MM.1S (cell line): Measurements from ENCODE around the gene TEAD4.
A peak's percentile ranks its signal among the peaks of the same experiment; 100 is the strongest.

Source experiments
- DNase-seq: peaks from one replicate; pipeline ENCODE4 v3.0.0-alpha.2; 2015
- H2AFZ ChIP-seq: fragments of 300-600 bp; sonication (generic); 2 replicates; pipeline ENCODE4 v1.6.0; 2016; ENCODE audit warnings: antibody characterized with exemption, low read length
- H3F3A ChIP-seq: fragments of 300-600 bp; sonication (generic); 2 replicates; pipeline ENCODE4 v1.6.1; 2016; ENCODE audit warnings: mild to moderate bottlenecking, antibody characterized with exemption, low read length, moderate library complexity, mixed read lengths; ENCODE audit not compliant: insufficient read depth
- H3K27ac ChIP-seq: fragments of 300-600 bp; sonication (generic); 2 replicates; pipeline ENCODE4 v1.5.1; 2016; ENCODE audit warnings: mild to moderate bottlenecking, low read length
- H3K27me3 ChIP-seq: fragments of 300-600 bp; sonication (generic); replicated peaks from 2 replicates; pipeline ENCODE4 v1.6.0; 2016; ENCODE audit warnings: low read length; ENCODE audit not compliant: insufficient read depth
- H3K36me3 ChIP-seq: fragments of 300-600 bp; sonication (generic); replicated peaks from 2 replicates; pipeline ENCODE4 v1.6.1; 2016; ENCODE audit warnings: mild to moderate bottlenecking, low read length, mixed read lengths; ENCODE audit not compliant: insufficient read depth
- H3K4me1 ChIP-seq: fragments of 300-600 bp; sonication (generic); 2 replicates; pipeline ENCODE4 v1.6.1; 2016; ENCODE audit warnings: low read length, mixed read lengths
- H3K4me2 ChIP-seq: fragments of 300-600 bp; sonication (generic); 2 replicates; pipeline ENCODE4 v1.6.0; 2016; ENCODE audit warnings: low read depth, low read length
- H3K4me3 ChIP-seq: fragments of 300-600 bp; sonication (generic); 2 replicates; pipeline ENCODE4 v1.5.1; 2016; ENCODE audit warnings: low read length, mixed read lengths
- H3K79me2 ChIP-seq: fragments of 300-600 bp; sonication (generic); 2 replicates; pipeline ENCODE4 v1.6.1; 2016; ENCODE audit warnings: mixed run types, low read length, mixed read lengths
- H3K9ac ChIP-seq: fragments of 300-600 bp; sonication (generic); 2 replicates; pipeline ENCODE4 v1.6.1; 2016; ENCODE audit warnings: low read length, mixed read lengths
- H3K9me2 ChIP-seq: fragments of 300-600 bp; sonication (generic); replicated peaks from 2 replicates; pipeline ENCODE4 v1.6.1; 2016; ENCODE audit warnings: mild to moderate bottlenecking, low read length, mixed read lengths; ENCODE audit not compliant: insufficient read depth
- H3K9me3 ChIP-seq: fragments of 300-600 bp; sonication (generic); replicated peaks from 2 replicates; pipeline ENCODE4 v1.6.1; 2016; ENCODE audit warnings: mild to moderate bottlenecking, low read length, mixed read lengths; ENCODE audit not compliant: insufficient read depth
- H4K20me1 ChIP-seq: fragments of 300-600 bp; sonication (generic); 2 replicates; pipeline ENCODE4 v1.6.1; 2016; ENCODE audit warnings: mild to moderate bottlenecking, low read length, moderate library complexity, mixed read lengths; ENCODE audit not compliant: insufficient read depth
- EZH2 ChIP-seq: fragments of 300-600 bp; sonication (generic); optimal IDR thresholded peaks from 2 replicates; pipeline ENCODE3; 2017; ENCODE audit warnings: low read depth, mild to moderate bottlenecking, antibody characterized with exemption, low read length, mixed read lengths
- EZH2phosphoT487 ChIP-seq: fragments of 300-600 bp; sonication (generic); IDR thresholded peaks from 2 replicates; pipeline ENCODE4 v1.6.1; 2018; ENCODE audit warnings: antibody characterized with exemption, low read length
- TF ChIP-seq, protein P1 (sequence below): fragments of 300-600 bp; sonication (generic); IDR thresholded peaks from 2 replicates; pipeline ENCODE4 v1.5.1; 2016; ENCODE audit warnings: antibody characterized with exemption, low read length, mixed read lengths

Gene TEAD4

DNA sequence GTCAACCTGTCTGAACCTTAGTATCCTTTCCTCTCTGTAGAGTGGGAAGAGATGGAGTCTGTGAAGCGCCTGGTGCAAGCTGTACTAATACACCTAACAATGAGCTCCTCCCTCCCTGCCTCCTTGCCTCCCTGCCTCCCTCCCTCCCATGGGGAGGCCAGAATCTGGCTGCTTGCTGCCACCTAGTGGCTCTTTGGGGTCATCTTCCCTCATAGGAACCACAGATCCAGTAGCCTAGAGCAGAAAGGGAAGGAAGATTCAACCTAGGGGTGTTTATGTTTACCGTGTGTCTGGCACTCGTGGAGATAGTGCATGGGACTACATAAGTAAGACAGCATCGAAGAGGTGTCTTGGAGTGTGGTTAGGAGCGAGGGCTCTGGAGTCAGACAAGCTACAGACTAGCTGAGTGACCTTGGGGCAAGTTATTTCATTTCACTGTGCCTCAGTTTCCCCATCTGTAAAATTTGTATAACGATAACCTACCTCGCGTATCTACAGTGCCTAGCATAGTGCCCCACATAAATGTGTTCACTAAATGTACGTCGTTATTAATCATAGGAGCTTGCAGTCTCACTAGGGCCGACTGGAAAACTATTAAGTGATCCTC is 82.5 kb downstream of the TEAD4 start:
- Histone ChIP-seq H3F3A (no peaks in the 10 kb centered on the region), H4K20me1 (no peaks in the 10 kb centered on the region), H2AFZ (no peak overlapping the region), H3K27ac (no peak overlapping the region), H3K9me2 (no peaks in the 10 kb centered on the region), H3K4me2 (no peak overlapping the region), H3K79me2 (no peaks in the 10 kb centered on the region), H3K9ac (no peak overlapping the region), H3K36me3 (no peaks in the 10 kb centered on the region), H3K4me1 (no peaks in the 10 kb centered on the region), H3K4me3 (no peak overlapping the region), H3K9me3 (no peaks in the 10 kb centered on the region), H3K27me3 (no peaks in the 10 kb centered on the region)
- DNase-seq: peak; percentile 78
- TF ChIP-seq, protein P1, sequence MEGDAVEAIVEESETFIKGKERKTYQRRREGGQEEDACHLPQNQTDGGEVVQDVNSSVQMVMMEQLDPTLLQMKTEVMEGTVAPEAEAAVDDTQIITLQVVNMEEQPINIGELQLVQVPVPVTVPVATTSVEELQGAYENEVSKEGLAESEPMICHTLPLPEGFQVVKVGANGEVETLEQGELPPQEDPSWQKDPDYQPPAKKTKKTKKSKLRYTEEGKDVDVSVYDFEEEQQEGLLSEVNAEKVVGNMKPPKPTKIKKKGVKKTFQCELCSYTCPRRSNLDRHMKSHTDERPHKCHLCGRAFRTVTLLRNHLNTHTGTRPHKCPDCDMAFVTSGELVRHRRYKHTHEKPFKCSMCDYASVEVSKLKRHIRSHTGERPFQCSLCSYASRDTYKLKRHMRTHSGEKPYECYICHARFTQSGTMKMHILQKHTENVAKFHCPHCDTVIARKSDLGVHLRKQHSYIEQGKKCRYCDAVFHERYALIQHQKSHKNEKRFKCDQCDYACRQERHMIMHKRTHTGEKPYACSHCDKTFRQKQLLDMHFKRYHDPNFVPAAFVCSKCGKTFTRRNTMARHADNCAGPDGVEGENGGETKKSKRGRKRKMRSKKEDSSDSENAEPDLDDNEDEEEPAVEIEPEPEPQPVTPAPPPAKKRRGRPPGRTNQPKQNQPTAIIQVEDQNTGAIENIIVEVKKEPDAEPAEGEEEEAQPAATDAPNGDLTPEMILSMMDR: peak; percentile 88
- TF ChIP-seq EZH2phosphoT487: no peak

DNA sequence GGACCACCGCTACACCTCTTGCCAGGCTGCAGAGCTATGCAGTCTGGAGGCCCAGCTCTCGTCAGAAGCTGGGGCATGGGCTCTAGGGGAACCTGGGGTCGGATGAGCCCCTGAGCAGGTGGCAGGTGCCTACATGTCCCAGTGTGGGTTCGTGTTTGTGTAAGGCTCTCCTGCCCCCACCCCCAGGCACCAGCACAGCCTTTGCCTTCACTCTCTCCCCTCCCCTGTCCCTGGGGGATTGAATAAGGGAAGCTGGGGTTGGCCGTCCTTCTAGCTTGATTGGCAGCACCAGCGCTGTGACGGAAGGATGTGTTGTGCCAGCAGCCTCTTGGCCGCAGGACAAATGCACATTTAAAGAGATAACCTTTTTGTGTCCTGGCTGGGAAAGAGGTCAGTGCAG is 83.2 kb downstream of the TEAD4 start:
- H3K36me3 ChIP-seq: no peaks in the 10 kb centered on the region
- H3K27ac ChIP-seq: no peak overlapping the region
- no peak overlapping the region for H3K9ac ChIP-seq
- H4K20me1 ChIP-seq: no peaks in the 10 kb centered on the region
- TF ChIP-seq, protein P1: no peak
- no peak for TF ChIP-seq EZH2
- no peak overlapping the region for H2AFZ ChIP-seq
- H3K4me1 ChIP-seq: no peaks in the 10 kb centered on the region
- H3K4me3 ChIP-seq: no peak overlapping the region
- H3K9me2 ChIP-seq: no peaks in the 10 kb centered on the region
- peaks cover 5% of the 10 kb centered on the region; the same call in 1 of the 2 replicates for H3K27me3 ChIP-seq
- DNase-seq: no peak
- no peak overlapping the region for H3K4me2 ChIP-seq
- H3K79me2 ChIP-seq: no peaks in the 10 kb centered on the region
- no peaks in the 10 kb centered on the region for H3K9me3 ChIP-seq
- H3F3A ChIP-seq: no peaks in the 10 kb centered on the region

DNA sequence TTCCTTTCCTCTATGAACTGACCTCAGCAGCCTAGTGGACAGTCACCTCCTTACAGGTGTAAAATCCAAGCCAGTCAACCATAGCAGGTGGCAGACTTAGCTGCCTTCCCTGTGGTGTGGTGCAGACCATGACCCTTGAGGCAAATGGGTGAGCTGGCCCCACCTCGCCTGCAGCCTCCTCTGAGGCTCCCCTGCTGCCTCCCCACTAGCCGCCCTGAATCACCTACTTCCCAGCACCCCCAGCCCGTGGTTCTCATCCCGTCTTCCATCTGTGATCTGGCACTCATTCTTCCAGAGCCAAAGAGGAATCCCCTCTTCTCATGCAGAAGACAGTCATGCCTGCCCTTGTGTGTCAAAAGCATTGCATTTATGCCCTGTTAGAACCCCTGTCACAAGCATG is 83.6 kb downstream of the TEAD4 start:
- no peaks in the 10 kb centered on the region for H3K4me1 ChIP-seq
- H3F3A ChIP-seq: no peaks in the 10 kb centered on the region
- H3K27ac ChIP-seq: no peak overlapping the region
- no peak overlapping the region for H2AFZ ChIP-seq
- H3K9ac ChIP-seq: no peak overlapping the region
- no peaks in the 10 kb centered on the region for H4K20me1 ChIP-seq
- no peak for DNase-seq
- no peaks in the 10 kb centered on the region for H3K79me2 ChIP-seq
- H3K4me3 ChIP-seq: no peak overlapping the region
- no peaks in the 10 kb centered on the region for H3K9me3 ChIP-seq
- no peaks in the 10 kb centered on the region for H3K36me3 ChIP-seq
- H3K9me2 ChIP-seq: no peaks in the 10 kb centered on the region
- peaks cover 6% of the 10 kb centered on the region; the same call in 1 of the 2 replicates for H3K27me3 ChIP-seq
- no peak for TF ChIP-seq EZH2
- TF ChIP-seq, protein P1: no peak
- H3K4me2 ChIP-seq: no peak overlapping the region
